ENCODE measurements around the gene OTOGL.

The OTOGL gene

DNA sequence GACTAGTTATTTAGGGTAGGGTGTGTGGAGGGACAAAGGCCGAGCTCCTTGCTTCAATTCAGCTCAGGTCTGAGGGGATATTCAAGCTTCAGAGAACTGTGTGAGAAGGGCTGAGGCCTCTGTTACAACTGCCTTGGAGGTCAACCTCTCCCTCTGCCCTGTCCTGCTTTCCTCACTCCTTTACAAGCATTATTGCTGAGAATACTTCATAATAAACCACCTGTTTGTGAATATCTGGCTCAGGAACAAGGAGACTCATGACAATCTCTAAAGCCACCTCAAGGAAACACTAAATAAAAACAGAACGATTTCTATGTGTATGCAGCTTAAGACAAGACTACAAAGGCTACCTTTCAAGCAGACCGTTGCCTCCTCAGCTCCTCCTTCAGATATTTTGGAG lies 21.7 kb downstream of the OTOGL start:
- no peak overlapping the region for H2AFZ ChIP-seq (ENCODE audit: low read length)
- no peaks in the 10 kb centered on the region for H3K27me3 ChIP-seq (ENCODE audit: insufficient read depth, low read length, poor library complexity, severe bottlenecking)
- H3K4me2 ChIP-seq (ENCODE audit: low read depth, low read length, poor library complexity, severe bottlenecking) = no peak overlapping the region
- H3K4me1 ChIP-seq (ENCODE audit: insufficient read depth, low read length, poor library complexity, severe bottlenecking) = no peaks in the 10 kb centered on the region
- H3K79me2 ChIP-seq (ENCODE audit: insufficient read depth, low read length) = no peaks in the 10 kb centered on the region
- no peaks in the 10 kb centered on the region for H3K9me3 ChIP-seq (ENCODE audit: insufficient read depth, low read depth, low read length)
- no peaks in the 10 kb centered on the region for H3K9me2 ChIP-seq (replicated peaks; ENCODE audit: low read depth, low read length)
- TF ChIP-seq EZH2phosphoT487 (IDR thresholded peaks at IDR 0.05; ENCODE audit: borderline replicate concordance) = no peak
- TF ChIP-seq, protein P1, sequence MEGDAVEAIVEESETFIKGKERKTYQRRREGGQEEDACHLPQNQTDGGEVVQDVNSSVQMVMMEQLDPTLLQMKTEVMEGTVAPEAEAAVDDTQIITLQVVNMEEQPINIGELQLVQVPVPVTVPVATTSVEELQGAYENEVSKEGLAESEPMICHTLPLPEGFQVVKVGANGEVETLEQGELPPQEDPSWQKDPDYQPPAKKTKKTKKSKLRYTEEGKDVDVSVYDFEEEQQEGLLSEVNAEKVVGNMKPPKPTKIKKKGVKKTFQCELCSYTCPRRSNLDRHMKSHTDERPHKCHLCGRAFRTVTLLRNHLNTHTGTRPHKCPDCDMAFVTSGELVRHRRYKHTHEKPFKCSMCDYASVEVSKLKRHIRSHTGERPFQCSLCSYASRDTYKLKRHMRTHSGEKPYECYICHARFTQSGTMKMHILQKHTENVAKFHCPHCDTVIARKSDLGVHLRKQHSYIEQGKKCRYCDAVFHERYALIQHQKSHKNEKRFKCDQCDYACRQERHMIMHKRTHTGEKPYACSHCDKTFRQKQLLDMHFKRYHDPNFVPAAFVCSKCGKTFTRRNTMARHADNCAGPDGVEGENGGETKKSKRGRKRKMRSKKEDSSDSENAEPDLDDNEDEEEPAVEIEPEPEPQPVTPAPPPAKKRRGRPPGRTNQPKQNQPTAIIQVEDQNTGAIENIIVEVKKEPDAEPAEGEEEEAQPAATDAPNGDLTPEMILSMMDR (conservative IDR thresholded peaks at IDR 0.05; ENCODE audit: low read length) = no peak
- no peaks in the 10 kb centered on the region for H3F3A ChIP-seq (ENCODE audit: low read depth)
- H4K20me1 ChIP-seq (ENCODE audit: insufficient read depth, low read length, poor library complexity, severe bottlenecking) = no peaks in the 10 kb centered on the region
- H3K4me3 ChIP-seq (ENCODE audit: low read length, poor library complexity, severe bottlenecking) = no peak overlapping the region
- no peaks in the 10 kb centered on the region for H3K36me3 ChIP-seq (ENCODE audit: insufficient read depth, low read length)
- no peak overlapping the region for H3K9ac ChIP-seq (ENCODE audit: low read depth, low read length, poor library complexity, severe bottlenecking)

DNA sequence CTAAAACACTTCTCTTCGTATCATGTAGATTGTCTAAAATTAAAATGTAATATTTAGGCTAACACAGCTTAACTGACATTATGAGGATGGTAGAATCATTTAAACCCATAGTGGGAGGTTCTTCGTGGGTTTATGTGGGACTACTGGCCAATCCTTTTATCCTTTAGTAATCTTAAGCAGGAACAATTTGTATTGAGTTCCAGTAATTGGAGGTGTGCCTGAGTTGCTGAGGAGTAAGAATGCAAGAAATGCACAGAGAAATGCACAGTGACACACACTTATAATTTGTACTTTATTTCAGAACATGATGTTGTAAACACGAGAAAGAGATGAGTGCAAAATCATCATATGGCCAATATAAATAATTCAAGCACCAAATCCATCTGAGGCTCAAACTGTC lies 22.3 kb downstream of the OTOGL start:
- Histone ChIP-seq H3K4me3 (ENCODE audit: low read length, poor library complexity, severe bottlenecking) (no peak overlapping the region), H3K79me2 (ENCODE audit: insufficient read depth, low read length) (no peaks in the 10 kb centered on the region), H2AFZ (ENCODE audit: low read length) (no peak overlapping the region), H3K4me1 (ENCODE audit: insufficient read depth, low read length, poor library complexity, severe bottlenecking) (no peaks in the 10 kb centered on the region), H3K27me3 (ENCODE audit: insufficient read depth, low read length, poor library complexity, severe bottlenecking) (no peaks in the 10 kb centered on the region), H3K9me2 (replicated peaks; ENCODE audit: low read depth, low read length) (no peaks in the 10 kb centered on the region), H4K20me1 (ENCODE audit: insufficient read depth, low read length, poor library complexity, severe bottlenecking) (no peaks in the 10 kb centered on the region), H3K9me3 (ENCODE audit: insufficient read depth, low read depth, low read length) (no peaks in the 10 kb centered on the region), H3K9ac (ENCODE audit: low read depth, low read length, poor library complexity, severe bottlenecking) (no peak overlapping the region), H3F3A (ENCODE audit: low read depth) (no peaks in the 10 kb centered on the region), H3K36me3 (ENCODE audit: insufficient read depth, low read length) (no peaks in the 10 kb centered on the region), H3K4me2 (ENCODE audit: low read depth, low read length, poor library complexity, severe bottlenecking) (no peak overlapping the region)
- no peak for TF ChIP-seq EZH2phosphoT487 (IDR thresholded peaks at IDR 0.05; ENCODE audit: borderline replicate concordance)
- TF ChIP-seq, protein P1 (conservative IDR thresholded peaks at IDR 0.05; ENCODE audit: low read length) = no peak

DNA sequence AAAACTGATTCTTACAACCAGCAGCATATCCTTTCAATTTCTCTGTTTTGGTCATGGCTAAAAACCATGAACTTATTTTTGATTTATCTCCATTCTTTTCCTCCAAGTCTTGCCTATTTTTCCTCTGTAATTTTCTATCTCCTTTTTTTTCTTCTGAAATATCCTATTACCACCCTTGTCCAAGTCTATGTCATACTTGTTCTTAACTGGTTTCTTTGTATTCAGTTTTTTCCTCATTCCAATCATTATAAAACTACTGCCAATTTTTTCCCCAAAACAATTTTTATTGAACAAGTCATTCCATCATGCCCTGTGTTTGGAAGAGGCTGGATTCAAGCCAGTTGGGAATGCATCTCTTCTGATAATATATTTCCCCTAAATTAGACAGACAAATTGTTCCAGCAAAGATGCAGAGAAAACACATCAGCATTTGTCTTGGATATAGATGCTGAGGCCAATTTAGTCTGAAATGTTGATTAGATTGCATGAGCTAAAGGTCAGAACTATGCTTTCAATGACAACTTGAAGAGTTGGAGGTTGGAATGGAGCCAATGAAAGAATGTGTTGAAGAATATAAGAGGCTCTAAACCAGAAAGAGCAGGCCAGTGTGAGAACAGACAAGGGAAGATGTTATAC lies 30.7 kb downstream of the OTOGL start:
- Histone ChIP-seq H3K79me2 (ENCODE audit: insufficient read depth, low read length) (no peaks in the 10 kb centered on the region), H3K9me2 (replicated peaks; ENCODE audit: low read depth, low read length) (no peaks in the 10 kb centered on the region), H3K9me3 (ENCODE audit: insufficient read depth, low read depth, low read length) (no peaks in the 10 kb centered on the region), H3K4me3 (ENCODE audit: low read length, poor library complexity, severe bottlenecking) (no peak overlapping the region), H2AFZ (ENCODE audit: low read length) (no peak overlapping the region), H3K4me1 (ENCODE audit: insufficient read depth, low read length, poor library complexity, severe bottlenecking) (no peaks in the 10 kb centered on the region), H3K9ac (ENCODE audit: low read depth, low read length, poor library complexity, severe bottlenecking) (no peak overlapping the region), H4K20me1 (ENCODE audit: insufficient read depth, low read length, poor library complexity, severe bottlenecking) (no peaks in the 10 kb centered on the region), H3K4me2 (ENCODE audit: low read depth, low read length, poor library complexity, severe bottlenecking) (no peak overlapping the region), H3F3A (ENCODE audit: low read depth) (no peaks in the 10 kb centered on the region), H3K27me3 (ENCODE audit: insufficient read depth, low read length, poor library complexity, severe bottlenecking) (no peaks in the 10 kb centered on the region), H3K36me3 (ENCODE audit: insufficient read depth, low read length) (no peaks in the 10 kb centered on the region)
- TF ChIP-seq EZH2phosphoT487 (IDR thresholded peaks at IDR 0.05; ENCODE audit: borderline replicate concordance) = no peak
- TF ChIP-seq, protein P1 (conservative IDR thresholded peaks at IDR 0.05; ENCODE audit: low read length) = no peak
